Measurements from ENCODE around the gene PUM1. TPM values are rescaled to one million over a fixed set of nuclear protein-coding genes. Genes with fewer than 3 reads are reported as not detected.

The PUM1 gene
- total and polyA plus RNA-seq, 4 donors = 24.7 to 125 (median 66.9) TPM

GRCh38 chr1:30919025-30919881 lies 146.3 kb downstream of the PUM1 start:
- Histone ChIP-seq H3K4me1 (ENCODE audit: control insufficient read depth in 5 of 5, insufficient read depth in 5 of 5, low read length in 5 of 5) (peaks cover 0 to 3% (median 0%) of the 10 kb centered on the region in 5 donors), H3K36me3 (ENCODE audit: control insufficient read depth in 4 of 4, insufficient read depth in 4 of 4, low read length in 4 of 4) (no peaks in the 10 kb centered on the region), H3K9me3 (ENCODE audit: control insufficient read depth in 4 of 4, insufficient read depth in 3 of 4, low read length in 3 of 4) (no peaks in the 10 kb centered on the region), H3K27ac (ENCODE audit: low read depth in 1 of 2, low read length in 1 of 2) (no peak overlapping the region), H3K9ac (ENCODE audit: insufficient read depth in 1 of 2, low read length in 2 of 2) (no peak overlapping the region), H3K4me3 (no peak overlapping the region), H3K27me3 (ENCODE audit: control insufficient read depth in 3 of 3, insufficient read depth in 3 of 3, low read length in 2 of 3) (no peaks in the 10 kb centered on the region)
- peak in 2 of 3 donors; percentile 31 to 54 for DNase-seq
- 28 to 57% methylated on average over 10 of the region's 10 CpGs for WGBS, 2 donors
- TF ChIP-seq CTCF (IDR thresholded peaks at IDR 0.05; ENCODE audit: control extremely low read depth, extremely low read depth) = no peak
- no peak for ATAC-seq (ENCODE audit: insufficient read depth, low FRiP score)

GRCh38 chr1:30916296-30916695 lies 149.2 kb downstream of the PUM1 start:
- WGBS, 2 donors = 91 to 93% methylated on average over 12 of the region's 12 CpGs
- H3K4me3 ChIP-seq = no peak overlapping the region
- no peak for ATAC-seq (ENCODE audit: insufficient read depth, low FRiP score)
- DNase-seq = no peak
- no peak for TF ChIP-seq CTCF (IDR thresholded peaks at IDR 0.05; ENCODE audit: control extremely low read depth, extremely low read depth)
- H3K9ac ChIP-seq (ENCODE audit: insufficient read depth in 1 of 2, low read length in 2 of 2) = no peak overlapping the region
- no peaks in the 10 kb centered on the region for H3K9me3 ChIP-seq (ENCODE audit: control insufficient read depth in 4 of 4, insufficient read depth in 3 of 4, low read length in 3 of 4)
- no peaks in the 10 kb centered on the region for H3K27me3 ChIP-seq (ENCODE audit: control insufficient read depth in 3 of 3, insufficient read depth in 3 of 3, low read length in 2 of 3)
- H3K27ac ChIP-seq (ENCODE audit: low read depth in 1 of 2, low read length in 1 of 2) = no peak overlapping the region
- no peaks in the 10 kb centered on the region for H3K36me3 ChIP-seq (ENCODE audit: control insufficient read depth in 4 of 4, insufficient read depth in 4 of 4, low read length in 4 of 4)
- peaks cover 0 to 3% (median 0%) of the 10 kb centered on the region in 5 donors for H3K4me1 ChIP-seq (ENCODE audit: control insufficient read depth in 5 of 5, insufficient read depth in 5 of 5, low read length in 5 of 5)

- ATAC-seq (ENCODE audit: insufficient read depth, low FRiP score) (no peak), DNase-seq (no peak)
- Histone ChIP-seq H3K9ac (ENCODE audit: insufficient read depth in 1 of 2, low read length in 2 of 2) (no peak overlapping the region), H3K27ac (ENCODE audit: low read depth in 1 of 2, low read length in 1 of 2) (no peak overlapping the region), H3K36me3 (ENCODE audit: control insufficient read depth in 4 of 4, insufficient read depth in 4 of 4, low read length in 4 of 4) (no peaks in the 10 kb centered on the region), H3K4me3 (no peak overlapping the region), H3K27me3 (ENCODE audit: control insufficient read depth in 3 of 3, insufficient read depth in 3 of 3, low read length in 2 of 3) (no peaks in the 10 kb centered on the region), H3K9me3 (ENCODE audit: control insufficient read depth in 4 of 4, insufficient read depth in 3 of 4, low read length in 3 of 4) (no peaks in the 10 kb centered on the region), H3K4me1 (ENCODE audit: control insufficient read depth in 5 of 5, insufficient read depth in 5 of 5, low read length in 5 of 5) (peaks cover 0 to 3% (median 0%) of the 10 kb centered on the region in 5 donors)
- TF ChIP-seq CTCF (IDR thresholded peaks at IDR 0.05; ENCODE audit: control extremely low read depth, extremely low read depth) = no peak
- WGBS, 2 donors = 93 to 95% methylated on average over 13 of the region's 13 CpGs
These were observed 149.9 kb downstream of the PUM1 start for GRCh38 chr1:30915491-30916230.

All from lung (tissue), 12 donors.